Caco-2 (cell line): ENCODE data around the gene AGTR2. TPM values are rescaled to one million over a fixed set of nuclear protein-coding genes. Genes with fewer than 3 reads are reported as not detected.

ENCODE experiments used
- BruUV-seq: library from RNA; stranded (reverse); fragments of 400-500 nt; replicated peaks from 2 replicates; lab custom pipeline; 2021; lab: Mats Ljungman, UMichigan
- CTCF ChIA-PET: fragments of 300-600 bp; sonication (Branson Sonifier 250); formaldehyde crosslinking; loops from one replicate; lab custom pipeline; 2022; ENCODE audit warnings: antibody characterized with exemption; lab: Charles Lee
- POLR2A ChIA-PET: fragments of 300-600 bp; sonication (Branson Sonifier 250); formaldehyde crosslinking; loops from one replicate; lab custom pipeline; 2022; ENCODE audit warnings: antibody characterized with exemption; lab: Charles Lee
- DNase-seq, 2 experiments: peaks; one replicate each; pipeline versions ENCODE4 v3.0.0 to v3.0.0-alpha.2; 2020 to 2022
- H3K27me3 ChIP-seq: replicated peaks from 2 replicates; pipeline ENCODE4 v1.6.0; 2011; ENCODE audit warnings: low read length; ENCODE audit not compliant: control insufficient read depth, insufficient read depth
- H3K36me3 ChIP-seq: 2 replicates; pipeline ENCODE4 v1.5.1; 2011; ENCODE audit warnings: low read length; ENCODE audit not compliant: control insufficient read depth, insufficient read depth
- H3K4me1 ChIP-seq: fragments of 250-450 bp; sonication (Bioruptor Pico); 2 replicates; pipeline ENCODE4 v1.5.1; 2020; ENCODE audit warnings: mild to moderate bottlenecking
- H3K4me3 ChIP-seq: 2 replicates; pipeline ENCODE4 v1.5.1; 2011; ENCODE audit warnings: low read depth, mild to moderate bottlenecking, control low read depth, low read length
- H3K9me3 ChIP-seq: fragments of 250-450 bp; sonication (Bioruptor Pico); 2 replicates; pipeline ENCODE4 v1.5.1; 2020; ENCODE audit warnings: mild to moderate bottlenecking, moderate library complexity
- H3K27ac Mint-ChIP-seq: one replicate; pipeline ENCODE4 v1.8.0; 2022; ENCODE audit warnings: mixed read lengths; ENCODE audit not compliant: unreplicated experiment
- H3K27me3 Mint-ChIP-seq: one replicate; pipeline ENCODE4 v1.8.0; 2022; ENCODE audit warnings: mixed read lengths; ENCODE audit not compliant: insufficient read depth, unreplicated experiment
- H3K36me3 Mint-ChIP-seq: one replicate; pipeline ENCODE4 v1.8.0; 2022; ENCODE audit warnings: mild to moderate bottlenecking, mixed read lengths; ENCODE audit not compliant: insufficient read depth, unreplicated experiment
- H3K4me1 Mint-ChIP-seq: one replicate; pipeline ENCODE4 v1.8.0; 2022; ENCODE audit warnings: low read depth, mixed read lengths; ENCODE audit not compliant: unreplicated experiment
- H3K4me3 Mint-ChIP-seq: one replicate; pipeline ENCODE4 v1.8.0; 2022; ENCODE audit warnings: mild to moderate bottlenecking, moderate library complexity, mixed read lengths; ENCODE audit not compliant: unreplicated experiment
- H3K9me3 Mint-ChIP-seq: one replicate; pipeline ENCODE4 v1.8.0; 2022; ENCODE audit warnings: mixed read lengths; ENCODE audit not compliant: unreplicated experiment
- CTCF ChIP-seq, 2 experiments: fragments of 200-600 bp in 1 of 2; IDR thresholded peaks; 1 replicate in 1 of 2; 2 replicates in 1 of 2; pipeline versions ENCODE4 v1.5.1 to v1.8.0; 2011 to 2022; ENCODE audit warnings: antibody characterized with exemption in 1 of 2, control low read depth in 1 of 2, inconsistent platforms in 1 of 2, low read depth in 1 of 2, low read length in 1 of 2, mild to moderate bottlenecking in 1 of 2, moderate library complexity in 1 of 2; ENCODE audit not compliant: insufficient read depth in 1 of 2, severe bottlenecking in 1 of 2, unreplicated experiment in 1 of 2
- intact Hi-C: fragments of 100-400 bp; cut with micrococcal nuclease; formaldehyde crosslinking; loops from one replicate; pipeline ENCODE4 v1.10.0; 2022; ENCODE audit not compliant: unreplicated experiment
- total RNA-seq: library from RNA; stranded (reverse); gene quantifications from 2 replicates; pipeline ENCODE4 v1.2.3, GENCODE V29; 2022

The AGTR2 gene
- total RNA-seq, 1 experiment from 2014 or later, result not detected

- no peaks in the 10 kb centered on the region for H3K36me3 ChIP-seq
- intact Hi-C loops, result no loop called here
Observed at GRCh38 chrX:116185163-116185562, 14.6 kb downstream of the AGTR2 start.

GRCh38 chrX:116194649-116195048, 24.1 kb downstream of the AGTR2 start:
- no peak overlapping the region for H3K4me3 ChIP-seq
- no peaks in the 10 kb centered on the region for H3K27me3 Mint-ChIP-seq
- no peaks in the 10 kb centered on the region for H3K36me3 Mint-ChIP-seq
- no peaks in the 10 kb centered on the region for H3K9me3 Mint-ChIP-seq
- TF ChIP-seq CTCF (IDR thresholded peaks at IDR 0.05; ENCODE audit: insufficient read depth in 1 of 2, low read depth in 1 of 2, low read length in 1 of 2, severe bottlenecking in 1 of 2, unreplicated experiment in 1 of 2), result no peak
- DNase-seq, result no peak
- H3K27ac Mint-ChIP-seq, result no peak overlapping the region
- no peak overlapping the region for H3K4me3 Mint-ChIP-seq
- ChIA-PET POLR2A (no interaction called here), CTCF (no interaction called here)
- intact Hi-C loops, result no loop called here
- no peaks in the 10 kb centered on the region for H3K9me3 ChIP-seq
- BruUV-seq, result no TSS peak
- no peaks in the 10 kb centered on the region for H3K4me1 Mint-ChIP-seq
- H3K36me3 ChIP-seq, result no peaks in the 10 kb centered on the region
- H3K27me3 ChIP-seq, result no peaks in the 10 kb centered on the region
- H3K4me1 ChIP-seq, result no peaks in the 10 kb centered on the region

More at GRCh38 chrX:116185163-116185562, 14.6 kb downstream of the AGTR2 start:
- Histone ChIP-seq H3K27me3 (no peaks in the 10 kb centered on the region), H3K4me1 (no peaks in the 10 kb centered on the region), H3K9me3 (no peaks in the 10 kb centered on the region), H3K4me3 (no peak overlapping the region)
- no TSS peak for BruUV-seq
- TF ChIP-seq CTCF (IDR thresholded peaks at IDR 0.05; ENCODE audit: insufficient read depth in 1 of 2, low read depth in 1 of 2, low read length in 1 of 2, severe bottlenecking in 1 of 2, unreplicated experiment in 1 of 2), result no peak
- POLR2A ChIA-PET, result no interaction called here
- H3K27me3 Mint-ChIP-seq, result no peaks in the 10 kb centered on the region
- H3K27ac Mint-ChIP-seq, result no peak overlapping the region
- H3K36me3 Mint-ChIP-seq, result no peaks in the 10 kb centered on the region
- no peaks in the 10 kb centered on the region for H3K9me3 Mint-ChIP-seq
- DNase-seq, result no peak
- H3K4me1 Mint-ChIP-seq, result no peaks in the 10 kb centered on the region
- no peak overlapping the region for H3K4me3 Mint-ChIP-seq
- CTCF ChIA-PET, result no interaction called here

- no peaks in the 10 kb centered on the region for H3K27me3 Mint-ChIP-seq
- Histone ChIP-seq H3K36me3 (no peaks in the 10 kb centered on the region), H3K27me3 (no peaks in the 10 kb centered on the region), H3K4me1 (no peaks in the 10 kb centered on the region), H3K9me3 (no peaks in the 10 kb centered on the region), H3K4me3 (no peak overlapping the region)
- no peak for DNase-seq
- POLR2A ChIA-PET, result no interaction called here
- intact Hi-C loops, result no loop called here
- no peaks in the 10 kb centered on the region for H3K9me3 Mint-ChIP-seq
- CTCF ChIA-PET, result no interaction called here
- no peak overlapping the region for H3K27ac Mint-ChIP-seq
- TF ChIP-seq CTCF (IDR thresholded peaks at IDR 0.05; ENCODE audit: insufficient read depth in 1 of 2, low read depth in 1 of 2, low read length in 1 of 2, severe bottlenecking in 1 of 2, unreplicated experiment in 1 of 2), result no peak
- H3K36me3 Mint-ChIP-seq, result no peaks in the 10 kb centered on the region
- BruUV-seq, result no TSS peak
- no peaks in the 10 kb centered on the region for H3K4me1 Mint-ChIP-seq
- no peak overlapping the region for H3K4me3 Mint-ChIP-seq
Observed at GRCh38 chrX:116198235-116198634, 27.7 kb downstream of the AGTR2 start.
